ENCODE measurements around the gene HTT-AS.
A peak's percentile ranks its signal among the peaks of the same experiment; 100 is the strongest.

HTT-AS gene

DNA sequence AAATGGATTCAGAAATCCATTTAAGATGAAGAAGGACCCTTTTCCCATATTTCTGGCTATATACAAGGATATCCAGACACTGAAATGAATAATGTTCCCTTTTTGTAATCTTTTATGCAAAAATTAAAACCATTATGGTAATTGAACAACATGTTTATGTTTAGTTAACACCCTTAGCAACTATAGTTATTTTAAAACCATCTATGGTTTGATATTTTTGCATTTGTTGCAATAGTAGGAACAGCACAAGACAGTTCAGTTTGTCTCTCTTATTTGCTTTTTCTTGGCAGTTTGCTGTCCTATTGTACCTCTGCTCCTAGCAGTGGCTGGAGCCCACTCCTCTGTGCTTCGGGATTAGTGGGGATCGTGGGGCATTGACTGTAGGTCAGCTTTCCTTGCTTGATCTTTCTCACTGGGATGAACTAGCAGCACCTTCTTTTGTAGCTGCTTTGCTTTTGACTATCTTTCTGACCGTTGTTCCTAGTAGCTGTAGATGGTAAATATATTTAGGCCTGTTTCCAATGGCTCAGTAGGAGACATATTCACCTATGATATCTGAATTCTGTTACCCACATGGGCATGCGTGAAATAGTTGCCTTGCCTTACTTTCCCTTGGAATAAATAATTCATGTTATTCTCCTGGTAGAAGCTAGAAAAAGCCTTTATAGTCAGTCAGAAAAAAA is 12.9 kb upstream of the HTT-AS start:
- DNase-seq (ENCODE audit: low spot score) = no peak

- no peak for DNase-seq (ENCODE audit: low spot score)
These were observed 11.8 kb upstream of the HTT-AS start for GRCh38 chr4:3085948-3086670.

GRCh38 chr4:3083732-3084131 is 9.4 kb upstream of the HTT-AS start:
- no peak for DNase-seq (ENCODE audit: low spot score)

DNA sequence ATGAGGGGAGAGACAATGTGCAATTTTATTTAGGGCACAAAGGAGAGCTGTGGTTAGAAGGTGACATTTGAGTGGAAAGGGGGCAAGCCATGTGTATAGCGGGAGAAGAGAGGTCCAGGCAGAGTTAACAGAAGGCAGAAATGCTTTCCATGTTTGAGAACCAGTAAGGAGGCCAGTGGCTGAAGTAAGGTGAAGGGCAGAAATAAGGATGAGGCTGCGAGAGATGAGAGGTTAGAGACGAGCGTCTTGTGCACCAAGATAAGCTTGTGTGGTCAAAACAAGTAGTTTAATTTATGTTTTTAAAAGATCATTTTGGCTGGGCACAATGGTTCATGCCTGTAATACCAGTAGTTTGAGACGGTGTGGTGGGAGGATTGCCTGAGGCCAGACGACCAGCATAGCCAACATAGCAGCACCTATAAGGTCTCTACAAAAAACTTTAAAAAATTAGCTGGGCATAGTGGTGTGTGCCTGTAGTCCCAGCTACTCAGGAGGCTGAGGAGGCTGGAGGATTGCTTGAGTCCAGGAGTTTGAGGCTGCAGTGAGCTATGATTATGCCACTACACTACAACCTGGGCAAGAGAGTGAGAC is 8.7 kb upstream of the HTT-AS start:
- no peak for DNase-seq (ENCODE audit: low spot score)

- no peak for DNase-seq (ENCODE audit: low spot score)
These were observed 5.4 kb upstream of the HTT-AS start for GRCh38 chr4:3079694-3080123.

- no peak for DNase-seq (ENCODE audit: low spot score)
These were observed 3.5 kb upstream of the HTT-AS start for GRCh38 chr4:3077796-3078195.

DNA sequence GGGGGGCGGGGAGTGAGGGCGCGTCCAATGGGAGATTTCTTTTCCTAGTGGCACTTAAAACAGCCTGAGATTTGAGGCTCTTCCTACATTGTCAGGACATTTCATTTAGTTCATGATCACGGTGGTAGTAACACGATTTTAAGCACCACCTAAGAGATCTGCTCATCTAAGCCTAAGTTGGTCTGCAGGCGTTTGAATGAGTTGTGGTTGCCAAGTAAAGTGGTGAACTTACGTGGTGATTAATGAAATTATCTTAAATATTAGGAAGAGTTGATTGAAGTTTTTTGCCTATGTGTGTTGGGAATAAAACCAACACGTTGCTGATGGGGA is 1.3 kb upstream of the HTT-AS start:
- no peak for DNase-seq (ENCODE audit: low spot score)

DNA sequence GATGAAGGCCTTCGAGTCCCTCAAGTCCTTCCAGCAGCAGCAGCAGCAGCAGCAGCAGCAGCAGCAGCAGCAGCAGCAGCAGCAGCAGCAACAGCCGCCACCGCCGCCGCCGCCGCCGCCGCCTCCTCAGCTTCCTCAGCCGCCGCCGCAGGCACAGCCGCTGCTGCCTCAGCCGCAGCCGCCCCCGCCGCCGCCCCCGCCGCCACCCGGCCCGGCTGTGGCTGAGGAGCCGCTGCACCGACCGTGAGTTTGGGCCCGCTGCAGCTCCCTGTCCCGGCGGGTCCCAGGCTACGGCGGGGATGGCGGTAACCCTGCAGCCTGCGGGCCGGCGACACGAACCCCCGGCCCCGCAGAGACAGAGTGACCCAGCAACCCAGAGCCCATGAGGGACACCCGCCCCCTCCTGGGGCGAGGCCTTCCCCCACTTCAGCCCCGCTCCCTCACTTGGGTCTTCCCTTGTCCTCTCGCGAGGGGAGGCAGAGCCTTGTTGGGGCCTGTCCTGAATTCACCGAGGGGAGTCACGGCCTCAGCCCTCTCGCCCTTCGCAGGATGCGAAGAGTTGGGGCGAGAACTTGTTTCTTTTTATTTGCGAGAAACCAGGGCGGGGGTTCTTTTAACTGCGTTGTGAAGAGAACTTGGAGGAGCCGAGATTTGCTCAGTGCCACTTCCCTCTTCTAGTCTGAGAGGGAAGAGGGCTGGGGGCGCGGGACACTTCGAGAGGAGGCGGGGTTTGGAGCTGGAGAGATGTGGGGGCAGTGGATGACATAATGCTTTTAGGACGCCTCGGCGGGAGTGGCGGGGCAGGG is 711 bp upstream of the HTT-AS start:
- DNase-seq (ENCODE audit: low spot score) = peak; percentile 50

GRCh38 chr4:3073158-3074077 is 920 bp downstream of the HTT-AS start:
- DNase-seq (ENCODE audit: low spot score) = no peak

GRCh38 chr4:3071811-3072210 is 2.5 kb downstream of the HTT-AS start:
- no peak for DNase-seq (ENCODE audit: low spot score)

- no peak for DNase-seq (ENCODE audit: low spot score)
These were observed 3.4 kb downstream of the HTT-AS start for GRCh38 chr4:3070709-3071500.

DNA sequence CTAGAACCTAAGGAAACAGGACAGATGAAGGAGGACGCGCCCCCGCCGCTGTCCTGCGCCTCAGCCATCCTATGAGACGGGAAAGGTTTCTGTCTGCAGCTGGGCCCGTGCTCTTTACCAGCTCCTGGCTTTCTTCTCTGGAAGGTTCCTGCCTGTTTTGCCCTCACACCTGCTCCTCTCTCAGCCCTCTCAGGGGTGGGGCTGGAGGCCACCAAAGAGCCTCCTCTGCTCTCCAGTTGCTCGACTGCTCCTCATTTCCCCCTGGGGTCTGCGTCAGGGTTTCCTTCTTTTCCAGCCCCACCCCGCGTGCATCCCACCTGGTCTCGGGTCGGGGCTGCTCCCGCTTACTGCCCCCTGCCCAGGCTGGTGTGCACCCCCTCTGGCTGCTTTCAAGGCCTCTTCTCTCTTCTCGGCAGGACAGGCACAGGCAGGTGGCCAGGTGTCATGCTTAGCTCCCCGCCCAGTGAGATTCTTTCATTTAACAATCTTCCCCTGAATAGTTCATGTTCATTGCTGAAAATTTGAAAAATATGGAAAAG is 4.6 kb downstream of the HTT-AS start:
- DNase-seq (ENCODE audit: low spot score) = no peak

- DNase-seq (ENCODE audit: low spot score) = no peak
These were observed 6.8 kb downstream of the HTT-AS start for GRCh38 chr4:3067473-3068001.

DNA sequence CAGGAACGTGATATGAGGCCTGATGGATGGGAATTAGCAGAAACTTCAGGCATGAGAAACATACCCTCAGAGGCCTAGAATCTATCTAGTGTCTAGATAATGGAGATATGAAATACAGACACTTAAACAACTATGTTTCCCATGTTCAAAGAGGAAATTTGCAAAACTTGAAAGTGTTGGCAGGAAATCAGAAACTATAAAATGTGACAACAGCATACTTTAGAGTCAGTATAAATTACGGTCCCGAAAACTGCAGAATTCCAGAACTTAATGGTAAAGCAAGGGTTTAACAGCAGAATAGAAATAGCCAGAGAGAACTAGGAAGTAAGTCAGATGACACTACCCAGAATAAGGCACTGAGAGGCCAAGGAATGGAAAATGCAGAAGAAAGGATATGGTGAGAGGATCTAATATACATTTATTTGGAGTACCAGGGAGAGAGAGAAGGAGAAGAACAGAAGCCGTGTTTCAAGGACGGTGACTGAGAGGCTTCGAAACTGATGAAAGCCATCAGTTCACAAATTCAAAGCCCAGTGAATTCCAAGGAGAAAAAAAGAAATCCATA is 7.4 kb downstream of the HTT-AS start:
- DNase-seq (ENCODE audit: low spot score) = no peak

- DNase-seq (ENCODE audit: low spot score) = no peak
These were observed 8.8 kb downstream of the HTT-AS start for GRCh38 chr4:3065551-3065950.

GRCh38 chr4:3062471-3062870 is 11.9 kb downstream of the HTT-AS start:
- no peak for DNase-seq (ENCODE audit: low spot score)

DNA sequence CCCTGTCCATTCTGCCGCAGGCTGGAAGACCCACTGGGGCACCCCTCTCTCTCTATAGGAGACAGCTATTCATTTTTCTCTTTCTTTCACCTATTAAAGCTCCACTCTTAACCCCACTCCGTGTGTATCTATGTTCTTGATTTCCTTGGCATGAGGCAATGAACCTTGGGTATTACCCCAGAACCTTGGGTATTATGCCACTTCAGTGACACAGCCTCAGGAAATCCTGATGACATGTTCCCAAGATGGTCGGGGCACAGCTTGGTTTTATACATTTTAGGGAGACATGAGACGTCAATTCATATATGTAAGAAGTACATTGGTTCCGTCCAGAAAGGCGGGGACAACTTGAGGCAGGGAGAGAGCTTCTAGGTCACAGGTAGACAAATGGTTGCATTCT is 13.4 kb downstream of the HTT-AS start:
- no peak for DNase-seq (ENCODE audit: low spot score)

DNA sequence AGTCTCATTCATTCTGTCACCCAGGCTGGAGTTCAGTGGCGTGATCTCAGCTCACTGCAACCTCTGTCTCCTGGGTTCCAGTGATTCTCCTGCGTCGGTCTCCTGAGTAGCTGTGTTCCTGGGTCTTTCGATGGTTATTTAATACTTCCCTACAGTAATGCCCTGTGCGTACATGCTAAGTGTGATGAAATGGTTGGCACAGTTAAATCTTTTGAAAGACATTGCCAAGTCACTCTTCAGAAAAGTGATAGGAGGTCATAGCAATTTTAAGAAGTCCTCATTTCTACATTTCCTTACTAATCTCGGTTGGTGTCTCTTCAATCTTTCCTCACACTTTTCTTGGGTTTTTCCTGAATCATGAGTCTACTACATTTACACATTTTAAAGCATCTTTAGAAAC is 14.4 kb downstream of the HTT-AS start:
- no peak for DNase-seq (ENCODE audit: low spot score)

DNA sequence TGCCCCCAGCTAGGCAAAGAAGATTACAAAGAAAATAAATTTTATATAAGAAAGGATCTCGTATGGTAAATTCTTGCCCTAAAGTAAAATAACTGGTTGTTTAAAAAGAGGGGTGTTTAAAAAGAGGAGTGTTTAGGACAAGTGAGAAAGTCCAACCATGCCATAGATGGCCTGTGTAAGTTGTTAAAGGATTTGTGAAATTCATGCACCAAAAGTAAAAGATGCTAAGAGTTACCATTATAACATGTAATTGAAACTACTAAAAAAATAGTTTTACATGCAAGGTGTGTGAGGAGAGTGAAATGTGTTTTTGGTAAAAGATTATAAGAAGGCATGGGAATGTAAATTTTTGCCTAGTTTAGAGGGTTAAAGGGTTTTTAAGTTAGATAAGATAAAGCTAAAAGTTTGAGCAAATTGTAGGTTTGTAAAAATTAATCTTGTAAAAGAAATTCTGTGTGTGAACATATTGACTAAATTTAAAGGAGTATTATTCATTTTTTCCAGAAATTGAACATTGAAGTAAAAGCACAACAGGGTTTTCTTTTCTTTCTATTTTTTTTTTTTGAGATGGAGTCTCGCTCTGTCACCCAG is 20.1 kb downstream of the HTT-AS start:
- no peak for DNase-seq (ENCODE audit: low spot score)
